ENCODE data around the gene FARS2.

- TF ChIP-seq, protein P1, sequence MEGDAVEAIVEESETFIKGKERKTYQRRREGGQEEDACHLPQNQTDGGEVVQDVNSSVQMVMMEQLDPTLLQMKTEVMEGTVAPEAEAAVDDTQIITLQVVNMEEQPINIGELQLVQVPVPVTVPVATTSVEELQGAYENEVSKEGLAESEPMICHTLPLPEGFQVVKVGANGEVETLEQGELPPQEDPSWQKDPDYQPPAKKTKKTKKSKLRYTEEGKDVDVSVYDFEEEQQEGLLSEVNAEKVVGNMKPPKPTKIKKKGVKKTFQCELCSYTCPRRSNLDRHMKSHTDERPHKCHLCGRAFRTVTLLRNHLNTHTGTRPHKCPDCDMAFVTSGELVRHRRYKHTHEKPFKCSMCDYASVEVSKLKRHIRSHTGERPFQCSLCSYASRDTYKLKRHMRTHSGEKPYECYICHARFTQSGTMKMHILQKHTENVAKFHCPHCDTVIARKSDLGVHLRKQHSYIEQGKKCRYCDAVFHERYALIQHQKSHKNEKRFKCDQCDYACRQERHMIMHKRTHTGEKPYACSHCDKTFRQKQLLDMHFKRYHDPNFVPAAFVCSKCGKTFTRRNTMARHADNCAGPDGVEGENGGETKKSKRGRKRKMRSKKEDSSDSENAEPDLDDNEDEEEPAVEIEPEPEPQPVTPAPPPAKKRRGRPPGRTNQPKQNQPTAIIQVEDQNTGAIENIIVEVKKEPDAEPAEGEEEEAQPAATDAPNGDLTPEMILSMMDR (IDR thresholded peaks at IDR 0.05) = no peak
- no peak for TF ChIP-seq EZH2 (IDR thresholded peaks at IDR 0.05; ENCODE audit: borderline replicate concordance, insufficient read depth, low read depth, low read length, poor library complexity, severe bottlenecking)
These were observed 504.9 kb downstream of the FARS2 start for GRCh38 chr6:5766260-5766659.
